Liver (tissue), 9 donors: Measurements from ENCODE around the gene CCDC112. TPM values are rescaled to one million over a fixed set of nuclear protein-coding genes. Genes with fewer than 3 reads are reported as not detected.
"Not testable (repeated sequence)": the region's sequence is repeated elsewhere in the genome, so short reads cannot be mapped to it uniquely, and the experiment has no call there.

Experiments
- DNase-seq: peaks from one replicate; pipeline ENCODE4 v3.0.0-alpha.2; 2017; ENCODE audit warnings: low spot score
- H3K27ac ChIP-seq, 2 donors: one replicate each; pipeline ENCODE4 v1.7.0; 2013; ENCODE audit warnings: inconsistent platforms in 2 of 2, low read length in 2 of 2, control low read depth in 1 of 2, low read depth in 1 of 2, mild to moderate bottlenecking in 1 of 2
- H3K27me3 ChIP-seq, 4 donors: one replicate each; pipeline versions ENCODE4 v1.6.1 to v1.7.0; 2013; ENCODE audit warnings: low read length in 3 of 4, inconsistent platforms in 1 of 4, mild to moderate bottlenecking in 1 of 4, moderate library complexity in 1 of 4; ENCODE audit not compliant: control insufficient read depth in 4 of 4, insufficient read depth in 4 of 4
- H3K36me3 ChIP-seq, 4 donors: one replicate each; pipeline versions ENCODE4 v1.6.1 to v1.7.0; 2013; ENCODE audit warnings: low read length in 3 of 4, mild to moderate bottlenecking in 3 of 4, low read depth in 1 of 4, moderate library complexity in 1 of 4; ENCODE audit not compliant: control insufficient read depth in 4 of 4, insufficient read depth in 3 of 4
- H3K4me1 ChIP-seq, 4 donors: one replicate each; pipeline versions ENCODE4 v1.6.1 to v1.7.0; 2013; ENCODE audit warnings: low read length in 3 of 4, mild to moderate bottlenecking in 3 of 4, moderate library complexity in 1 of 4; ENCODE audit not compliant: control insufficient read depth in 4 of 4, insufficient read depth in 4 of 4
- H3K4me3 ChIP-seq, 3 donors: one replicate each; pipeline versions ENCODE4 v1.6.1 to v1.7.0; 2013; ENCODE audit warnings: low read length in 3 of 3, control low read depth in 1 of 3, low read depth in 1 of 3, mild to moderate bottlenecking in 1 of 3
- H3K9ac ChIP-seq, 2 donors: one replicate each; pipeline ENCODE4 v1.7.0; 2013; ENCODE audit warnings: low read length in 2 of 2, mild to moderate bottlenecking in 2 of 2, moderate library complexity in 2 of 2, control low read depth in 1 of 2, low read depth in 1 of 2
- H3K9me3 ChIP-seq, 4 donors: one replicate each; pipeline versions ENCODE4 v1.6.1 to v1.7.0; 2013; ENCODE audit warnings: low read length in 3 of 4; ENCODE audit not compliant: control insufficient read depth in 4 of 4
- ATF3 ChIP-seq: IDR thresholded peaks from 2 replicates; pipeline ENCODE4 v1.6.1; 2016; ENCODE audit warnings: antibody characterized with exemption
- EGR1 ChIP-seq, 2 donors: IDR thresholded peaks; 2 replicates each; pipeline ENCODE4 v1.6.1; 2016 to 2018; ENCODE audit warnings: antibody characterized with exemption in 2 of 2, low read depth in 2 of 2
- FOXA1 ChIP-seq: IDR thresholded peaks from 2 replicates; pipeline ENCODE4 v1.6.1; 2016; ENCODE audit warnings: antibody characterized with exemption
- FOXA2 ChIP-seq: IDR thresholded peaks from 2 replicates; pipeline ENCODE4 v1.6.1; 2016; ENCODE audit warnings: antibody characterized with exemption
- GABPA ChIP-seq, 2 donors: IDR thresholded peaks in 1 of 2; conservative IDR thresholded peaks in 1 of 2; 2 replicates each; pipeline ENCODE4 v1.6.1; 2016; ENCODE audit warnings: antibody characterized with exemption in 2 of 2, mild to moderate bottlenecking in 1 of 2, moderate library complexity in 1 of 2
- HNF4A ChIP-seq, 2 donors: conservative IDR thresholded peaks; 2 replicates each; pipeline ENCODE4 v1.6.1; 2016; ENCODE audit warnings: antibody characterized with exemption in 2 of 2, mild to moderate bottlenecking in 2 of 2
- HNF4G ChIP-seq: IDR thresholded peaks from 2 replicates; pipeline ENCODE4 v1.6.1; 2016; ENCODE audit warnings: antibody characterized with exemption
- JUND ChIP-seq, 2 donors: IDR thresholded peaks; 2 replicates each; pipeline ENCODE4 v1.6.1; 2016; ENCODE audit warnings: antibody characterized with exemption in 2 of 2
- MAX ChIP-seq: IDR thresholded peaks from 2 replicates; pipeline ENCODE4 v1.6.1; 2016; ENCODE audit warnings: antibody characterized with exemption
- NR2F2 ChIP-seq: IDR thresholded peaks from 2 replicates; pipeline ENCODE4 v1.6.1; 2016; ENCODE audit warnings: antibody characterized with exemption
- RAD21 ChIP-seq, 2 donors: IDR thresholded peaks; 2 replicates each; pipeline ENCODE4 v1.6.1; 2016; ENCODE audit warnings: antibody characterized with exemption in 2 of 2, mild to moderate bottlenecking in 2 of 2
- RXRA ChIP-seq, 2 donors: IDR thresholded peaks; 2 replicates each; pipeline ENCODE4 v1.6.1; 2017 to 2018; ENCODE audit warnings: antibody characterized with exemption in 2 of 2, mild to moderate bottlenecking in 1 of 2
- SP1 ChIP-seq: IDR thresholded peaks from 2 replicates; pipeline ENCODE4 v1.6.1; 2018; ENCODE audit warnings: antibody characterized with exemption, mild to moderate bottlenecking
- TAF1 ChIP-seq: conservative IDR thresholded peaks from 2 replicates; pipeline ENCODE4 v1.6.1; 2016; ENCODE audit warnings: antibody characterized with exemption, mild to moderate bottlenecking
- YY1 ChIP-seq: IDR thresholded peaks from 2 replicates; pipeline ENCODE4 v1.6.1; 2016; ENCODE audit warnings: antibody characterized with exemption, mild to moderate bottlenecking
- WGBS: extraction: QIAGEN DNeasy Blood & Tissue Kit; methylation state at CpG from one replicate; pipeline ENCODE4 v1.1.7; 2013; 5-methylcytosine and 5-hydroxymethylcytosine counted together
- polyA plus RNA-seq, 2 donors: library from polyadenylated mRNA; stranded (reverse) in 1 of 2; unstranded in 1 of 2; fragments of 200-250 nt in 1 of 2; fragments of >200 nt in 1 of 2; fragmentation: Nextera tagmentation in 1 of 2; extraction: Ambion mirVana in 1 of 2; gene quantifications; one replicate each; pipeline versions ENCODE4 v1.2.1 to v1.2.3, GENCODE V29; 2013 to 2015
- total RNA-seq, 2 donors: library from RNA; depleted of rRNA; stranded (reverse); fragments of >200 nt; gene quantifications; one replicate each; pipeline ENCODE4 v1.2.3, GENCODE V29; 2014
- TF ChIP-seq, protein P1 (sequence below): fragments of 150-350 bp; IDR thresholded peaks from 2 replicates; pipeline ENCODE4 v1.5.1; 2017; ENCODE audit warnings: improper control_type of control experiment, low read depth, low read length; ENCODE audit not compliant: missing input control
- TF ChIP-seq, protein P2 (sequence below): IDR thresholded peaks from 2 replicates; pipeline ENCODE4 v1.6.1; 2016; ENCODE audit warnings: antibody characterized with exemption, mild to moderate bottlenecking
- TF ChIP-seq, protein P3 (sequence below): IDR thresholded peaks from 2 replicates; pipeline ENCODE4 v1.6.1; 2016; ENCODE audit warnings: antibody characterized with exemption
- donor health status: healthy.
- donor health status: healthy.
- donor health status: healthy.
- donor health status: healthy.
- donor health status: healthy.

Gene CCDC112
- total and polyA plus RNA-seq, 4 donors: 0.75 to 1.6 (median 1.1) TPM

DNA sequence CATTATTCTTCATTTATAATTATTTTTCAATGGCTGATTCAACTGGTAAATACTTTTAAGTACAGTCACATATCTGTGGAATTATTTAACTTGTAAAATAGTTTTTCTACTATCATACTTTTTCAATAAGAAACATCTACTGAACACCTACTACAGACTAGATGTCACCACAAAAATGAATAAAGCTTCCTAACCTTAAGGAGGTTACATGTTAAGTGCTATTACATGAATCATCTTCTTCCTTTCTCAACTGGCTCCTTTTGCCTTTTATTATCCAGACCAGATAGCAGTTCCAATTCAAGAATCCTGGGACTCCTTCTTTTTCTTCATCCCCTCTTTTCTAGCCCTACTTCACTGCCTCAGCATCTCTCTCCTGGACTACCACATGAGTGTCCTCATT lies 38.5 kb downstream of the CCDC112 start:
- no peak overlapping the region for H3K4me3 ChIP-seq
- no peaks in the 10 kb centered on the region for H3K9me3 ChIP-seq
- DNase-seq: no peak
- peaks cover 7 to 35% (median 22%) of the 10 kb centered on the region in 4 donors for H3K4me1 ChIP-seq
- H3K27ac ChIP-seq: no peak overlapping the region
- H3K36me3 ChIP-seq: no peaks in the 10 kb centered on the region
- no peaks in the 10 kb centered on the region for H3K27me3 ChIP-seq
- H3K9ac ChIP-seq: no peak overlapping the region
- TF ChIP-seq RXRA (IDR thresholded peaks at IDR 0.05) (no peak), EGR1 (IDR thresholded peaks at IDR 0.05; ENCODE audit: low read depth in 2 of 2) (no peak), JUND (IDR thresholded peaks at IDR 0.05) (no peak), RAD21 (IDR thresholded peaks at IDR 0.05) (no peak), GABPA (IDR thresholded peaks at IDR 0.05 in 1 of 2, conservative IDR thresholded peaks at IDR 0.05 in 1 of 2) (no peak), YY1 (no peak), FOXA1 (no peak), FOXA2 (no peak), MAX (no peak), TAF1 (no peak), HNF4G (no peak), SP1 (no peak), ATF3 (no peak), HNF4A (conservative IDR thresholded peaks at IDR 0.05) (no peak), NR2F2 (no peak)
- TF ChIP-seq, protein P1, sequence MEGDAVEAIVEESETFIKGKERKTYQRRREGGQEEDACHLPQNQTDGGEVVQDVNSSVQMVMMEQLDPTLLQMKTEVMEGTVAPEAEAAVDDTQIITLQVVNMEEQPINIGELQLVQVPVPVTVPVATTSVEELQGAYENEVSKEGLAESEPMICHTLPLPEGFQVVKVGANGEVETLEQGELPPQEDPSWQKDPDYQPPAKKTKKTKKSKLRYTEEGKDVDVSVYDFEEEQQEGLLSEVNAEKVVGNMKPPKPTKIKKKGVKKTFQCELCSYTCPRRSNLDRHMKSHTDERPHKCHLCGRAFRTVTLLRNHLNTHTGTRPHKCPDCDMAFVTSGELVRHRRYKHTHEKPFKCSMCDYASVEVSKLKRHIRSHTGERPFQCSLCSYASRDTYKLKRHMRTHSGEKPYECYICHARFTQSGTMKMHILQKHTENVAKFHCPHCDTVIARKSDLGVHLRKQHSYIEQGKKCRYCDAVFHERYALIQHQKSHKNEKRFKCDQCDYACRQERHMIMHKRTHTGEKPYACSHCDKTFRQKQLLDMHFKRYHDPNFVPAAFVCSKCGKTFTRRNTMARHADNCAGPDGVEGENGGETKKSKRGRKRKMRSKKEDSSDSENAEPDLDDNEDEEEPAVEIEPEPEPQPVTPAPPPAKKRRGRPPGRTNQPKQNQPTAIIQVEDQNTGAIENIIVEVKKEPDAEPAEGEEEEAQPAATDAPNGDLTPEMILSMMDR: no peak
- TF ChIP-seq, protein P2, sequence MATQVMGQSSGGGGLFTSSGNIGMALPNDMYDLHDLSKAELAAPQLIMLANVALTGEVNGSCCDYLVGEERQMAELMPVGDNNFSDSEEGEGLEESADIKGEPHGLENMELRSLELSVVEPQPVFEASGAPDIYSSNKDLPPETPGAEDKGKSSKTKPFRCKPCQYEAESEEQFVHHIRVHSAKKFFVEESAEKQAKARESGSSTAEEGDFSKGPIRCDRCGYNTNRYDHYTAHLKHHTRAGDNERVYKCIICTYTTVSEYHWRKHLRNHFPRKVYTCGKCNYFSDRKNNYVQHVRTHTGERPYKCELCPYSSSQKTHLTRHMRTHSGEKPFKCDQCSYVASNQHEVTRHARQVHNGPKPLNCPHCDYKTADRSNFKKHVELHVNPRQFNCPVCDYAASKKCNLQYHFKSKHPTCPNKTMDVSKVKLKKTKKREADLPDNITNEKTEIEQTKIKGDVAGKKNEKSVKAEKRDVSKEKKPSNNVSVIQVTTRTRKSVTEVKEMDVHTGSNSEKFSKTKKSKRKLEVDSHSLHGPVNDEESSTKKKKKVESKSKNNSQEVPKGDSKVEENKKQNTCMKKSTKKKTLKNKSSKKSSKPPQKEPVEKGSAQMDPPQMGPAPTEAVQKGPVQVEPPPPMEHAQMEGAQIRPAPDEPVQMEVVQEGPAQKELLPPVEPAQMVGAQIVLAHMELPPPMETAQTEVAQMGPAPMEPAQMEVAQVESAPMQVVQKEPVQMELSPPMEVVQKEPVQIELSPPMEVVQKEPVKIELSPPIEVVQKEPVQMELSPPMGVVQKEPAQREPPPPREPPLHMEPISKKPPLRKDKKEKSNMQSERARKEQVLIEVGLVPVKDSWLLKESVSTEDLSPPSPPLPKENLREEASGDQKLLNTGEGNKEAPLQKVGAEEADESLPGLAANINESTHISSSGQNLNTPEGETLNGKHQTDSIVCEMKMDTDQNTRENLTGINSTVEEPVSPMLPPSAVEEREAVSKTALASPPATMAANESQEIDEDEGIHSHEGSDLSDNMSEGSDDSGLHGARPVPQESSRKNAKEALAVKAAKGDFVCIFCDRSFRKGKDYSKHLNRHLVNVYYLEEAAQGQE: no peak
- TF ChIP-seq, protein P3, sequence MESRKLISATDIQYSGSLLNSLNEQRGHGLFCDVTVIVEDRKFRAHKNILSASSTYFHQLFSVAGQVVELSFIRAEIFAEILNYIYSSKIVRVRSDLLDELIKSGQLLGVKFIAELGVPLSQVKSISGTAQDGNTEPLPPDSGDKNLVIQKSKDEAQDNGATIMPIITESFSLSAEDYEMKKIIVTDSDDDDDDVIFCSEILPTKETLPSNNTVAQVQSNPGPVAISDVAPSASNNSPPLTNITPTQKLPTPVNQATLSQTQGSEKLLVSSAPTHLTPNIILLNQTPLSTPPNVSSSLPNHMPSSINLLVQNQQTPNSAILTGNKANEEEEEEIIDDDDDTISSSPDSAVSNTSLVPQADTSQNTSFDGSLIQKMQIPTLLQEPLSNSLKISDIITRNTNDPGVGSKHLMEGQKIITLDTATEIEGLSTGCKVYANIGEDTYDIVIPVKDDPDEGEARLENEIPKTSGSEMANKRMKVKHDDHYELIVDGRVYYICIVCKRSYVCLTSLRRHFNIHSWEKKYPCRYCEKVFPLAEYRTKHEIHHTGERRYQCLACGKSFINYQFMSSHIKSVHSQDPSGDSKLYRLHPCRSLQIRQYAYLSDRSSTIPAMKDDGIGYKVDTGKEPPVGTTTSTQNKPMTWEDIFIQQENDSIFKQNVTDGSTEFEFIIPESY: no peak

DNA sequence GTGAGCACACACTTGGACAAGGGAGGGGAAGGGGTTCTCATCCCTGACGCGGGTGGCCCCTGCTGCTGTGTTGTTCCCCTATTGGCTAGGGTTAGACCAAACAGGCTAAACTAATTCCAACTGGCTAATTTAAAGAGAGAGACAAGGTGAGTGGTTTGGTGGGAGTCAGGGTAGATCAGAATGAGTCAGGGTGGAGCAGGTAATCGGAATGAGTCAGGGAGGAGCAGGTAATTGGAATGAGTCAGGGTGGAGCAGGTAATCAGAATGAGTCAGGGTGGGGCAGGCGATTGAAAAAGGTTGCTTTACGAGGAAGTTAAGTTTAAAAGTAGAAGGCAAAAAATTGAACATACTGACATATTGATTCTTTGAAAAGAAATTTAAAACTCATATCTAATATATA lies 47.1 kb downstream of the CCDC112 start:
- H3K27me3 ChIP-seq, H3K9ac ChIP-seq, H3K4me1 ChIP-seq, H3K9me3 ChIP-seq, H3K36me3 ChIP-seq, DNase-seq, H3K4me3 ChIP-seq, H3K27ac ChIP-seq: not testable (repeated sequence)
- 84% methylated on average over 5 of the region's 5 CpGs for WGBS
